ENCODE data around the gene FCF1.
"Not testable (repeated sequence)": the region's sequence is repeated elsewhere in the genome, so short reads cannot be mapped to it uniquely, and the experiment has no call there.

FCF1 gene

GRCh38 chr14:74747237-74747636 lies 34.3 kb downstream of the FCF1 start:
- Histone ChIP-seq H3K9me3 (ENCODE audit: control insufficient read depth, low read length) (no peaks in the 10 kb centered on the region), H3K27me3 (ENCODE audit: control insufficient read depth, insufficient read depth, low read length) (no peaks in the 10 kb centered on the region), H3K9ac (ENCODE audit: low read length) (no peak overlapping the region), H3K4me1 (ENCODE audit: control insufficient read depth, insufficient read depth, low read length) (no peaks in the 10 kb centered on the region), H3K4me3 (ENCODE audit: low read length) (no peak overlapping the region), H3K36me3 (ENCODE audit: control insufficient read depth, insufficient read depth, low read length) (no peaks in the 10 kb centered on the region)

GRCh38 chr14:74754157-74754556 lies 41.2 kb downstream of the FCF1 start:
- Histone ChIP-seq H3K36me3 (ENCODE audit: control insufficient read depth, insufficient read depth, low read length) (no peaks in the 10 kb centered on the region), H3K9ac (ENCODE audit: low read length) (no peak overlapping the region), H3K4me1 (ENCODE audit: control insufficient read depth, insufficient read depth, low read length) (no peaks in the 10 kb centered on the region), H3K27me3 (ENCODE audit: control insufficient read depth, insufficient read depth, low read length) (no peaks in the 10 kb centered on the region), H3K9me3 (ENCODE audit: control insufficient read depth, low read length) (no peaks in the 10 kb centered on the region), H3K4me3 (ENCODE audit: low read length) (no peak overlapping the region)

- no peaks in the 10 kb centered on the region for H3K36me3 ChIP-seq (ENCODE audit: control insufficient read depth, insufficient read depth, low read length)
- H3K9ac ChIP-seq (ENCODE audit: low read length): no peak overlapping the region
- no peaks in the 10 kb centered on the region for H3K4me1 ChIP-seq (ENCODE audit: control insufficient read depth, insufficient read depth, low read length)
- no peak overlapping the region for H3K4me3 ChIP-seq (ENCODE audit: low read length)
- no peaks in the 10 kb centered on the region for H3K9me3 ChIP-seq (ENCODE audit: control insufficient read depth, low read length)
- H3K27me3 ChIP-seq (ENCODE audit: control insufficient read depth, insufficient read depth, low read length): no peaks in the 10 kb centered on the region
Observed at GRCh38 chr14:74754899-74755298, 42.0 kb downstream of the FCF1 start.

- Histone ChIP-seq H3K9me3 (ENCODE audit: control insufficient read depth, low read length) (no peaks in the 10 kb centered on the region), H3K4me3 (ENCODE audit: low read length) (no peak overlapping the region), H3K9ac (ENCODE audit: low read length) (no peak overlapping the region), H3K4me1 (ENCODE audit: control insufficient read depth, insufficient read depth, low read length) (no peaks in the 10 kb centered on the region), H3K36me3 (ENCODE audit: control insufficient read depth, insufficient read depth, low read length) (no peaks in the 10 kb centered on the region), H3K27me3 (ENCODE audit: control insufficient read depth, insufficient read depth, low read length) (no peaks in the 10 kb centered on the region)
Observed at GRCh38 chr14:74756326-74756725, 43.4 kb downstream of the FCF1 start.

GRCh38 chr14:74758505-74758904 lies 45.6 kb downstream of the FCF1 start:
- H3K4me3 ChIP-seq (ENCODE audit: low read length); H3K9me3 ChIP-seq (ENCODE audit: control insufficient read depth, low read length); H3K9ac ChIP-seq (ENCODE audit: low read length); H3K4me1 ChIP-seq (ENCODE audit: control insufficient read depth, insufficient read depth, low read length); H3K36me3 ChIP-seq (ENCODE audit: control insufficient read depth, insufficient read depth, low read length); H3K27me3 ChIP-seq (ENCODE audit: control insufficient read depth, insufficient read depth, low read length): not testable (repeated sequence)

GRCh38 chr14:74762917-74763802 lies 50.2 kb downstream of the FCF1 start, which contains the start of gene YLPM1:
TSS of gene YLPM1 (plus strand) at chr14:74763316. CDS start at chr14:74763490, 174 bp downstream.
- H3K4me3 ChIP-seq (ENCODE audit: low read length): peak within 1 kb of the TSS; percentile 98
- H3K27me3 ChIP-seq (ENCODE audit: control insufficient read depth, insufficient read depth, low read length): no peaks in the 10 kb centered on the region
- peak within 1 kb of the TSS; percentile 95 for H3K9ac ChIP-seq (ENCODE audit: low read length)
- no peaks in the 10 kb centered on the region for H3K36me3 ChIP-seq (ENCODE audit: control insufficient read depth, insufficient read depth, low read length)
- no peaks in the 10 kb centered on the region for H3K9me3 ChIP-seq (ENCODE audit: control insufficient read depth, low read length)
- H3K4me1 ChIP-seq (ENCODE audit: control insufficient read depth, insufficient read depth, low read length): no peaks in the 10 kb centered on the region

- H3K4me3 ChIP-seq (ENCODE audit: low read length): peak overlapping the region; percentile 98
- no peaks in the 10 kb centered on the region for H3K27me3 ChIP-seq (ENCODE audit: control insufficient read depth, insufficient read depth, low read length)
- no peaks in the 10 kb centered on the region for H3K36me3 ChIP-seq (ENCODE audit: control insufficient read depth, insufficient read depth, low read length)
- no peaks in the 10 kb centered on the region for H3K4me1 ChIP-seq (ENCODE audit: control insufficient read depth, insufficient read depth, low read length)
- no peaks in the 10 kb centered on the region for H3K9me3 ChIP-seq (ENCODE audit: control insufficient read depth, low read length)
- H3K9ac ChIP-seq (ENCODE audit: low read length): peak overlapping the region; percentile 95
Observed at GRCh38 chr14:74763803-74764531, 51.0 kb downstream of the FCF1 start.

GRCh38 chr14:74765721-74766120 lies 52.8 kb downstream of the FCF1 start:
- Histone ChIP-seq H3K4me3 (ENCODE audit: low read length) (no peak overlapping the region), H3K36me3 (ENCODE audit: control insufficient read depth, insufficient read depth, low read length) (no peaks in the 10 kb centered on the region), H3K9ac (ENCODE audit: low read length) (no peak overlapping the region), H3K27me3 (ENCODE audit: control insufficient read depth, insufficient read depth, low read length) (no peaks in the 10 kb centered on the region), H3K4me1 (ENCODE audit: control insufficient read depth, insufficient read depth, low read length) (no peaks in the 10 kb centered on the region), H3K9me3 (ENCODE audit: control insufficient read depth, low read length) (no peaks in the 10 kb centered on the region)

GRCh38 chr14:74771399-74771798 lies 58.5 kb downstream of the FCF1 start:
- H3K27me3 ChIP-seq (ENCODE audit: control insufficient read depth, insufficient read depth, low read length): no peaks in the 10 kb centered on the region
- H3K36me3 ChIP-seq (ENCODE audit: control insufficient read depth, insufficient read depth, low read length): no peaks in the 10 kb centered on the region
- no peak overlapping the region for H3K4me3 ChIP-seq (ENCODE audit: low read length)
- no peak overlapping the region for H3K9ac ChIP-seq (ENCODE audit: low read length)
- no peaks in the 10 kb centered on the region for H3K4me1 ChIP-seq (ENCODE audit: control insufficient read depth, insufficient read depth, low read length)
- H3K9me3 ChIP-seq (ENCODE audit: control insufficient read depth, low read length): no peaks in the 10 kb centered on the region

- peaks cover 6% of the 10 kb centered on the region for H3K36me3 ChIP-seq (ENCODE audit: control insufficient read depth, insufficient read depth, low read length)
- H3K27me3 ChIP-seq (ENCODE audit: control insufficient read depth, insufficient read depth, low read length): no peaks in the 10 kb centered on the region
- no peak overlapping the region for H3K4me3 ChIP-seq (ENCODE audit: low read length)
- H3K4me1 ChIP-seq (ENCODE audit: control insufficient read depth, insufficient read depth, low read length): no peaks in the 10 kb centered on the region
- no peak overlapping the region for H3K9ac ChIP-seq (ENCODE audit: low read length)
- no peaks in the 10 kb centered on the region for H3K9me3 ChIP-seq (ENCODE audit: control insufficient read depth, low read length)
Observed at GRCh38 chr14:74784634-74785033, 71.7 kb downstream of the FCF1 start.

- H3K9me3 ChIP-seq (ENCODE audit: control insufficient read depth, low read length): no peaks in the 10 kb centered on the region
- H3K36me3 ChIP-seq (ENCODE audit: control insufficient read depth, insufficient read depth, low read length): peaks cover 6% of the 10 kb centered on the region
- H3K4me3 ChIP-seq (ENCODE audit: low read length): no peak overlapping the region
- no peak overlapping the region for H3K9ac ChIP-seq (ENCODE audit: low read length)
- H3K4me1 ChIP-seq (ENCODE audit: control insufficient read depth, insufficient read depth, low read length): no peaks in the 10 kb centered on the region
- H3K27me3 ChIP-seq (ENCODE audit: control insufficient read depth, insufficient read depth, low read length): no peaks in the 10 kb centered on the region
Observed at GRCh38 chr14:74785056-74785613, 72.2 kb downstream of the FCF1 start.

GRCh38 chr14:74786796-74787315 lies 73.9 kb downstream of the FCF1 start:
- Histone ChIP-seq H3K27me3 (ENCODE audit: control insufficient read depth, insufficient read depth, low read length) (no peaks in the 10 kb centered on the region), H3K9me3 (ENCODE audit: control insufficient read depth, low read length) (no peaks in the 10 kb centered on the region), H3K9ac (ENCODE audit: low read length) (no peak overlapping the region)

More at GRCh38 chr14:74786796-74787315, 73.9 kb downstream of the FCF1 start:
- H3K36me3 ChIP-seq (ENCODE audit: control insufficient read depth, insufficient read depth, low read length): no peaks in the 10 kb centered on the region
- H3K4me1 ChIP-seq (ENCODE audit: control insufficient read depth, insufficient read depth, low read length): no peaks in the 10 kb centered on the region
- no peak overlapping the region for H3K4me3 ChIP-seq (ENCODE audit: low read length)
